RWPE1 (cell line): ENCODE results near the gene ZXDC.

ENCODE experiments used
- CTCF ChIA-PET: fragments of 350-600 bp; sonication (Branson Sonifier 250); formaldehyde crosslinking; extraction: SDS; loops from one replicate; lab custom pipeline; 2021; lab: Yijun Ruan, JAX
- POLR2A ChIA-PET: fragments of 400-600 bp; formaldehyde crosslinking; extraction: SDS; loops from one replicate; lab custom pipeline; 2020; ENCODE audit warnings: antibody characterized with exemption; ENCODE audit not compliant: low non-redundant PET; lab: Yijun Ruan, JAX
- DNase-seq: peaks from one replicate; pipeline ENCODE4 v3.0.0; 2012; ENCODE audit warnings: low spot score
- H3K27ac ChIP-seq: fragments of 450-650 bp; 2 replicates; pipeline ENCODE4 v1.5.1; 2017
- CTCF ChIP-seq: fragments of 450-650 bp; conservative IDR thresholded peaks from 2 replicates; pipeline ENCODE4 v1.5.1; 2017; ENCODE audit warnings: low read depth, mild to moderate bottlenecking

The ZXDC gene

GRCh38 chr3:126418661-126419131 is 57.0 kb downstream of the ZXDC start:
- DNase-seq, result no peak
- TF ChIP-seq CTCF, result no peak
- POLR2A ChIA-PET, result no interaction called here
- H3K27ac ChIP-seq, result no peak overlapping the region
- CTCF ChIA-PET, result no interaction called here

GRCh38 chr3:126417981-126418530 is 57.6 kb downstream of the ZXDC start:
- no peak for DNase-seq
- H3K27ac ChIP-seq, result no peak overlapping the region
- CTCF ChIA-PET, result no interaction called here
- no peak for TF ChIP-seq CTCF
- POLR2A ChIA-PET, result no interaction called here

- TF ChIP-seq CTCF, result no peak
- ChIA-PET POLR2A (no interaction called here), CTCF (no interaction called here)
- no peak overlapping the region for H3K27ac ChIP-seq
- no peak for DNase-seq
These were observed 58.2 kb downstream of the ZXDC start for GRCh38 chr3:126417515-126417914.

GRCh38 chr3:126416943-126417342 is 58.7 kb downstream of the ZXDC start:
- no peak overlapping the region for H3K27ac ChIP-seq
- no peak for TF ChIP-seq CTCF
- ChIA-PET CTCF (no interaction called here), POLR2A (no interaction called here)
- DNase-seq, result no peak

- ChIA-PET POLR2A (no interaction called here), CTCF (no interaction called here)
- no peak for DNase-seq
- no peak overlapping the region for H3K27ac ChIP-seq
- TF ChIP-seq CTCF, result no peak
These were observed 59.8 kb downstream of the ZXDC start for GRCh38 chr3:126415661-126416591.

- no peak for DNase-seq
- ChIA-PET POLR2A (no interaction called here), CTCF (interaction anchor here (0.6 kb wide), 1 partner anchor 934 kb away, joined by 5 read pairs; no protein-coding TSS in a partner anchor)
- TF ChIP-seq CTCF, result no peak
- no peak overlapping the region for H3K27ac ChIP-seq
These were observed 60.6 kb downstream of the ZXDC start for GRCh38 chr3:126414961-126415660.
